Activated CD4-positive, alpha-beta memory T cell treated with anti-CD3 and anti-CD28 coated beads, Interleukin-2, amount 10 ng/mL, durations not matched to agents 7 days and 5 days (primary cell): ENCODE data around the gene CDH23. TPM values are rescaled to one million over a fixed set of nuclear protein-coding genes. Genes with fewer than 3 reads are reported as not detected.

ENCODE experiments used
- CTCF ChIA-PET: fragments of 350-600 bp; sonication (Branson Sonifier 250); formaldehyde crosslinking; loops from one replicate; lab custom pipeline; 2021; ENCODE audit warnings: antibody characterized with exemption, inconsistent platforms; lab: Charles Lee
- POLR2A ChIA-PET: fragments of 350-600 bp; sonication (Branson Sonifier 250); formaldehyde crosslinking; loops from one replicate; lab custom pipeline; 2021; ENCODE audit warnings: antibody characterized with exemption; lab: Charles Lee
- DNase-seq: peaks from one replicate; pipeline ENCODE4 v3.0.0-alpha.2; 2020
- H3K27ac Mint-ChIP-seq: one replicate; pipeline ENCODE4 v1.8.0; 2021; ENCODE audit warnings: mild to moderate bottlenecking, mixed read lengths
- H3K27me3 Mint-ChIP-seq: one replicate; pipeline ENCODE4 v1.8.0; 2021; ENCODE audit warnings: mixed read lengths
- H3K36me3 Mint-ChIP-seq: one replicate; pipeline ENCODE4 v1.8.0; 2021; ENCODE audit warnings: low read depth, mixed read lengths
- H3K4me1 Mint-ChIP-seq: one replicate; pipeline ENCODE4 v1.8.0; 2021; ENCODE audit warnings: mixed read lengths
- H3K4me3 Mint-ChIP-seq: one replicate; pipeline ENCODE4 v1.8.0; 2021; ENCODE audit warnings: mild to moderate bottlenecking, mixed read lengths
- H3K9me3 Mint-ChIP-seq: one replicate; pipeline ENCODE4 v1.8.0; 2021; ENCODE audit warnings: mixed read lengths
- total RNA-seq, 2 experiments: library from RNA; stranded (reverse); gene quantifications; one replicate each; pipeline ENCODE4 v1.2.3, GENCODE V29; 2021

Gene CDH23
- total RNA-seq, 2 experiments from 2014 or later, result 1.3 TPM

DNA sequence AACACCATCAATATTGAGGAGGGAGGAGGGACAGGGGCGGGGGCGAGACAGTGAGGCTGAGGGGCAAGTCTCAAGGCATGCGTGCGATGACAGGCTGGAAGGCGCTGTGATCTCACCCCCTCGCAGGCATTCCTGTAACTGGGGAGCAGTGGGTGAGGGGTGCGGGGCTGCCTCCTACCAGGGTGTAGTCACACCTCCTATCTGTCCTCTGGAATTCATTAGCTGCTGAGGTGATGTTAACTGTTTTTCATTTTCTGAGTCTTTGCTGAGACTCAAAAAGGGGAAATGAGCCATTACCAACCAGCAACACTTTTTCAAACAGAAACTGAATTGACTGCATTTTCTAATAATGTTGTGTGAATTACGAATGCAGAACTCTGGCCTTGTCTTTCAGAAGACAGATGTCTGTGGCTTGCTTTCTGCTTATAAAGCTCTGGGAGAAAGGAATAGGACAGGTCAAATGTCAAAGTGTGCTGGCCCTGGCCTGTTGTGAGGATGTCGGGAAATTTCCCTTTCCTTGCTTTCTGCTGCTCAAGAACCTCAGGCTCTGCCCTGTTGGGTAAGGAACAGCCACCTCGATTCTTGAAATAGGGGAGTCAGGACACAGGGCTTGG, 23.7 kb upstream of the CDH23 start:
- no peak overlapping the region for H3K27ac Mint-ChIP-seq
- H3K36me3 Mint-ChIP-seq, result no peaks in the 10 kb centered on the region
- no peak for DNase-seq
- POLR2A ChIA-PET, result no interaction called here
- peaks cover 3% of the 10 kb centered on the region for H3K27me3 Mint-ChIP-seq
- H3K4me3 Mint-ChIP-seq, result no peak overlapping the region
- peaks cover 11% of the 10 kb centered on the region for H3K4me1 Mint-ChIP-seq
- no peaks in the 10 kb centered on the region for H3K9me3 Mint-ChIP-seq
- CTCF ChIA-PET, result interaction anchor here (0.6 to 1.4 kb wide), 2 partner anchors 11 to 237 kb away, joined by 4 read pairs; no protein-coding TSS in a partner anchor

- no peak overlapping the region for H3K27ac Mint-ChIP-seq
- peaks cover 3% of the 10 kb centered on the region for H3K27me3 Mint-ChIP-seq
- ChIA-PET POLR2A (no interaction called here), CTCF (interaction anchor here (1.0 kb wide), 1 partner anchor 9 kb away, joined by 3 read pairs; no protein-coding TSS in a partner anchor)
- no peaks in the 10 kb centered on the region for H3K9me3 Mint-ChIP-seq
- peaks cover 11% of the 10 kb centered on the region for H3K4me1 Mint-ChIP-seq
- H3K4me3 Mint-ChIP-seq, result no peak overlapping the region
- no peak for DNase-seq
- H3K36me3 Mint-ChIP-seq, result no peaks in the 10 kb centered on the region
These were observed 22.1 kb upstream of the CDH23 start for GRCh38 chr10:71374481-71375233.

- no peaks in the 10 kb centered on the region for H3K36me3 Mint-ChIP-seq
- DNase-seq, result no peak
- H3K4me3 Mint-ChIP-seq, result peak overlapping the region; percentile 73
- ChIA-PET POLR2A (interaction anchor here (1.0 to 2.2 kb wide), 4 partner anchors 14 to 336 kb away, joined by 3 to 10 read pairs (median 4); partner anchors contain the start of gene SLC29A3), CTCF (interaction anchor here (1.3 to 1.6 kb wide), 5 partner anchors 56 to 332 kb away, joined by 3 to 6 read pairs (median 4); partner anchors contain the start of gene SLC29A3)
- H3K27me3 Mint-ChIP-seq, result peaks cover 2% of the 10 kb centered on the region
- H3K9me3 Mint-ChIP-seq, result no peaks in the 10 kb centered on the region
- H3K4me1 Mint-ChIP-seq, result peaks cover 11% of the 10 kb centered on the region
- H3K27ac Mint-ChIP-seq, result no peak overlapping the region
These were observed 20.8 kb upstream of the CDH23 start for GRCh38 chr10:71375952-71376351.

DNA sequence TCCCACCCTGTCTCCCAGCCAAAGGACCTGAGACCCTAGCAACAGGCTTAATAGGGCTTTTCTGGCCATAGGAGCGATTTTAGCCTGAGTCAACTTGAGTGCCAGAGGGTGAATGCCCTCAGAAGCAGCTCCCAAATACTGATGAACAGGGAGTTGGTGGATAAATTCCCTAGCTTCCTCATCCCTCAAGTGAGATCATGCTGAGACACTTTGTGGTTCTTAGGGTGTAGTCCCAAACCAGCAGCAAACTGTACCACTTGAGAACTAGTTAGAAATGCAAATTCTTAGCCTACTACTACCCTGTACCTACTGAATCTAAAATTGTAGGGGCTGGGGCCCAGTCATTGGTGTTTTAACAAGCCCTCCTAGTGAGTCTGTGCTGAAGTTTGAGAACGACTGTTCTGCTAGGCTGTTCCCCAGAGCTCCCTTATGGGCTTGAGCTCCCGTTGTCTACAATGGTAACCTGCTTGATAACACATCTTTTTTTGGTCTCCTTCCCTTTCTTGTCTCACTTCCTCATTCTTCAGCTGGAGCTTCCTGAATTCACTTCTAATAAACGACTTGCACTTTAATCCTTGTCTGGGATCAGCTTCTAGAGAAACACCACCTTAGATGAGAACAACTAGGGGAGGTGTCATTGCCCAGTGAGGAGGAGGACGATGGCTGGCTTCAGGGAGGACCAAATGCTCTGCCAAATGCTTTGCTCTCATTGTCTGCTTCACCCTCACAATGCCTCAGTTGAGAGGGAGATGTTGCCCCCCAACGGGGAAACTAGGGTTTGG, 18.2 kb upstream of the CDH23 start:
- Mint-ChIP-seq H3K9me3 (no peaks in the 10 kb centered on the region), H3K4me3 (no peak overlapping the region), H3K4me1 (peaks cover 11% of the 10 kb centered on the region), H3K36me3 (no peaks in the 10 kb centered on the region), H3K27ac (no peak overlapping the region), H3K27me3 (no peaks in the 10 kb centered on the region)
- ChIA-PET POLR2A (interaction anchor here (2.3 kb wide), 1 partner anchor 59 kb away, joined by 6 read pairs; the partner anchor contains the start of gene SLC29A3), CTCF (interaction anchor here (0.7 to 1.2 kb wide), 4 partner anchors 64 to 665 kb away, joined by 3 to 4 read pairs (median 4); no protein-coding TSS in a partner anchor)
- DNase-seq, result no peak

- no peak overlapping the region for H3K27ac Mint-ChIP-seq
- CTCF ChIA-PET, result no interaction called here
- H3K4me1 Mint-ChIP-seq, result peaks cover 11% of the 10 kb centered on the region
- H3K27me3 Mint-ChIP-seq, result no peaks in the 10 kb centered on the region
- DNase-seq, result no peak
- H3K36me3 Mint-ChIP-seq, result no peaks in the 10 kb centered on the region
- H3K4me3 Mint-ChIP-seq, result no peak overlapping the region
- no peaks in the 10 kb centered on the region for H3K9me3 Mint-ChIP-seq
- POLR2A ChIA-PET, result interaction anchor here (2.3 kb wide), 1 partner anchor 60 kb away, joined by 6 read pairs; the partner anchor contains the start of gene SLC29A3
These were observed 17.5 kb upstream of the CDH23 start for GRCh38 chr10:71379118-71379766.

- Mint-ChIP-seq H3K9me3 (no peaks in the 10 kb centered on the region), H3K36me3 (no peaks in the 10 kb centered on the region), H3K4me3 (no peak overlapping the region), H3K4me1 (peaks cover 9% of the 10 kb centered on the region), H3K27ac (no peak overlapping the region), H3K27me3 (no peaks in the 10 kb centered on the region)
- POLR2A ChIA-PET, result no interaction called here
- DNase-seq, result no peak
- CTCF ChIA-PET, result interaction anchor here (1.1 to 4.0 kb wide), 5 partner anchors 9 to 431 kb away, joined by 3 to 38 read pairs (median 4); no protein-coding TSS in a partner anchor
These were observed 15.9 kb upstream of the CDH23 start for GRCh38 chr10:71380841-71381240.

- H3K27me3 Mint-ChIP-seq, result no peaks in the 10 kb centered on the region
- POLR2A ChIA-PET, result no interaction called here
- H3K27ac Mint-ChIP-seq, result no peak overlapping the region
- no peak overlapping the region for H3K4me3 Mint-ChIP-seq
- peaks cover 5% of the 10 kb centered on the region for H3K4me1 Mint-ChIP-seq
- no peaks in the 10 kb centered on the region for H3K9me3 Mint-ChIP-seq
- no peaks in the 10 kb centered on the region for H3K36me3 Mint-ChIP-seq
- no peak for DNase-seq
- CTCF ChIA-PET, result interaction anchor here (0.6 to 5.3 kb wide), 9 partner anchors 8 to 476 kb away, joined by 3 to 38 read pairs (median 4); partner anchors contain the start of gene SLC29A3
These were observed 15.1 kb upstream of the CDH23 start for GRCh38 chr10:71381611-71382010.

DNA sequence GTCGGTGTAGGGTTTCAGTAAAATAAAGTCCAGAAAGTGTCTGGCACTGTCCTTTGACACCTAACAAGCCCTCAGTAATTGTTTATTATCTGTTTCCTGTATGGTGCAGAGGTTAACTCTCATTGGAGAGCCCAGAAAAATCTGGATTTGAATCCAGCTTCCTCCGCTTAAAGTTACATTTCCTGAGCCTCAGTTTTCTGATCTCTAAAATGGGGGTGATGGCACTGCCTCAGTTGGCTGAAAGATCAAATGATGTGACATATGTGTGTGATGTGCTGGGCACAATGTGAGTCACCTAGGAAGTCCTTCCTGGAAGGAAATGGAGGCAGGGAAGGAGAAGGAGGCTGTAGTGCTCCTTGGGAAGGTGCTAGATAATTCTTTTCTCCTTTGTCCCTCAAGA, 14.7 kb upstream of the CDH23 start:
- DNase-seq, result no peak
- Mint-ChIP-seq H3K27me3 (no peaks in the 10 kb centered on the region), H3K4me1 (peaks cover 5% of the 10 kb centered on the region), H3K27ac (no peak overlapping the region), H3K36me3 (no peaks in the 10 kb centered on the region), H3K9me3 (no peaks in the 10 kb centered on the region), H3K4me3 (no peak overlapping the region)
- ChIA-PET CTCF (interaction anchor here (0.8 to 5.3 kb wide), 7 partner anchors 63 to 430 kb away, joined by 3 to 38 read pairs (median 4); partner anchors contain the start of gene SLC29A3), POLR2A (no interaction called here)

DNA sequence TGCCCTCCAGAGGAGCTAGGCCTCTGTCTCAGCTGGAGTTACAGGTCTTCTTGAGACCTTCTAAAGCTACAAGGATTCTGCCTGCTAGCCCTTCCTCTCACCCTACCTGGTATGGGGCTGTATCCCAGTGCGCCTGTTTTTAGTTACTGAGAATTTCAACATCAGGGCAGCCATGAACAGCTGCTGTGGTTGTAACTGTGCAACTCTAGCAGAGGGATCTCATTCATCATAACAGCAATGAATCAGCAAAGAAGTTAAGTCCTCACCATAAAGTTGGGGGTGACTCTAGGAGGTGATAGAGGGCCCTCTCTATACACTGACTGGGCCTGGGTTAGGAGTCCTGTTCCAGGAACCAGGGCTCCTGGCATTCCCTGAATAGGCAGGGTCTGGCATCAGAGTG, 14.0 kb upstream of the CDH23 start:
- no peak for DNase-seq
- Mint-ChIP-seq H3K27ac (no peak overlapping the region), H3K4me3 (no peak overlapping the region), H3K4me1 (peaks cover 1% of the 10 kb centered on the region), H3K9me3 (no peaks in the 10 kb centered on the region), H3K36me3 (no peaks in the 10 kb centered on the region), H3K27me3 (peaks cover 2% of the 10 kb centered on the region)
- ChIA-PET CTCF (interaction anchor here (1.3 to 5.3 kb wide), 4 partner anchors 9 to 325 kb away, joined by 3 to 38 read pairs (median 18); partner anchors contain the start of gene SLC29A3), POLR2A (no interaction called here)

DNA sequence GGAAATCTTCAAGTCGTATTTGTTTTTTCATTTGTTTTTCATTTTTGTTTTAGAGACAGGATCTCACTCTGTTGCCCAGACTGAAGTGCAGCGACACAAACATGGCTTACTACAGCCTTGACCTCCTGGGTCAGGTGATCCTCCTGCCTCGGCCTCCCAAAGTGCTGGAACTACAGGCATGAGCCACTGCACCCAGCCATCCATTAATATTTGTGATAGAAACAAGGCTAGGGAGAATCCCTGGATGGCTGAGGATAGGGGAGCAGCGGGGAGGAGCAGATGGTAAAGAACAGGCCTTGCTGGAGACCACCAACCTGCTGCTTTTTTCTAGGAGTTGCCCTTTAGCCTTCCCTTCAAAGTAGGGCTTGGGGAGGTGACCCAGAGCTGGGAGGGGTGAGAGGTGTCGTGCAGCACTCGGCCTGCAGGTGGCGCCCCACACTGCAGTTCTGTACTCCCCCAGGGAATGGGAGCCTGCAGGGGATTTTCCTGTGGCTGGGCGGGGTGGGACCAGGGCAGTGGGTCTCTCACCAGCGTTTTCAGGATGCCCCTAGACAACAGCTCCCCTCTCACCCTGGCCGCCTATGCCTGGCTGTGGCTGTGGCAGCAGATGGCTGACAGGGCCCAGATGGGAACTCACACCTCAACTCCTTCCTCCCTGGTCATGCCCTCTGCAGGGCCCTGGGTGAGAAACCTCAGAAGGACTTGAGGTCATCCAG, 12.6 kb upstream of the CDH23 start:
- Mint-ChIP-seq H3K27ac (no peak overlapping the region), H3K36me3 (no peaks in the 10 kb centered on the region), H3K9me3 (no peaks in the 10 kb centered on the region), H3K27me3 (peaks cover 11% of the 10 kb centered on the region), H3K4me3 (no peak overlapping the region), H3K4me1 (no peaks in the 10 kb centered on the region)
- peak; percentile 75 for DNase-seq
- ChIA-PET CTCF (interaction anchor here (0.6 to 5.3 kb wide), 14 partner anchors 8 to 427 kb away, joined by 3 to 38 read pairs (median 4); partner anchors contain the start of gene SLC29A3), POLR2A (no interaction called here)

DNA sequence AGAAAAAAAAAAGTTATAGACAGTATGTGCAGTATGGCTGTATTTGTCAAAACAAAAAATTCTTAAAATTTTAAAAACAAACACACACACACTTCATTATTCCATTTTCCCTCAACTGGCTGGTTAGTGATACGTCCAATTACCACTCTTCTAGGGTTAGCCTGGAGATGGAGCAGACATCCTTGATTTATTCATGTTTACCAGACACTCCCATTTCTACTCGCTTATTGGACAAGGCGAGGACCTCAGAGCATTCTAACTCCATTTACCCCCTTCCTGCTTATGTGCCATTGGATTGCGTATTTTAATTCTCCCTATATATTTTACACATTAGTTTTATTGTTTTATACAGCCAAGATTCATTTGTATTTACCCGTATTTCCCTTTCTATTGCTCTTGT, 8.5 kb upstream of the CDH23 start:
- Mint-ChIP-seq H3K4me1 (no peaks in the 10 kb centered on the region), H3K9me3 (no peaks in the 10 kb centered on the region), H3K27me3 (peaks cover 35% of the 10 kb centered on the region), H3K27ac (no peak overlapping the region), H3K4me3 (no peak overlapping the region), H3K36me3 (no peaks in the 10 kb centered on the region)
- ChIA-PET POLR2A (no interaction called here), CTCF (interaction anchor here (1.1 kb wide), 1 partner anchor 309 kb away, joined by 3 read pairs; no protein-coding TSS in a partner anchor)
- DNase-seq, result no peak
